WERI-Rb-1 (cell line): ENCODE results near the gene GATC.
A peak's percentile ranks its signal among the peaks of the same experiment; 100 is the strongest.

ENCODE experiments used
- DNase-seq: peaks from one replicate; pipeline ENCODE4 v3.0.0-alpha.2; 2020
- H3K27ac ChIP-seq: fragments of 250-450 bp; sonication (Bioruptor Pico); 2 replicates; pipeline ENCODE4 v1.5.1; 2020; ENCODE audit warnings: mild to moderate bottlenecking, moderate library complexity
- H3K27me3 ChIP-seq: fragments of 250-450 bp; sonication (Bioruptor Pico); 2 replicates; pipeline ENCODE4 v1.5.1; 2021; ENCODE audit warnings: mild to moderate bottlenecking, low read depth, moderate library complexity; ENCODE audit not compliant: insufficient read depth, severe bottlenecking
- H3K36me3 ChIP-seq: fragments of 250-450 bp; sonication (Bioruptor Pico); 2 replicates; pipeline ENCODE4 v1.5.1; 2020; ENCODE audit warnings: mild to moderate bottlenecking, moderate library complexity
- H3K4me3 ChIP-seq: 2 replicates; pipeline ENCODE4 v1.5.1; 2011; ENCODE audit warnings: low read depth, mild to moderate bottlenecking, control low read depth, low read length
- H3K9me3 ChIP-seq: fragments of 250-450 bp; sonication (Bioruptor Pico); 2 replicates; pipeline ENCODE4 v1.5.1; 2021; ENCODE audit warnings: mild to moderate bottlenecking, moderate library complexity; ENCODE audit not compliant: severe bottlenecking
- CTCF ChIP-seq: IDR thresholded peaks from 2 replicates; pipeline ENCODE4 v1.5.1; 2011; ENCODE audit warnings: low read depth, mild to moderate bottlenecking, control low read depth, inconsistent platforms, low read length

GATC gene

GRCh38 chr12:120470150-120470784, 24.0 kb downstream of the GATC start:
- Histone ChIP-seq H3K36me3 (peaks cover 28% of the 10 kb centered on the region), H3K27ac (peak overlapping the region; percentile 91), H3K9me3 (no peaks in the 10 kb centered on the region), H3K4me3 (peak overlapping the region; percentile 71), H3K27me3 (no peaks in the 10 kb centered on the region)
- TF ChIP-seq CTCF = no peak
- DNase-seq = no peak

- Histone ChIP-seq H3K27me3 (no peaks in the 10 kb centered on the region), H3K4me3 (no peak overlapping the region), H3K36me3 (peaks cover 6% of the 10 kb centered on the region), H3K9me3 (no peaks in the 10 kb centered on the region), H3K27ac (no peak overlapping the region)
- TF ChIP-seq CTCF = no peak
- no peak for DNase-seq
Observed at GRCh38 chr12:120472521-120472920, 26.3 kb downstream of the GATC start.

- Histone ChIP-seq H3K36me3 (no peaks in the 10 kb centered on the region), H3K4me3 (no peak overlapping the region), H3K27me3 (no peaks in the 10 kb centered on the region), H3K9me3 (no peaks in the 10 kb centered on the region), H3K27ac (no peak overlapping the region)
- peak; percentile 22 for DNase-seq
- no peak for TF ChIP-seq CTCF
Observed at GRCh38 chr12:120473807-120474615, 27.8 kb downstream of the GATC start.

GRCh38 chr12:120474616-120474960, 28.3 kb downstream of the GATC start:
- H3K36me3 ChIP-seq = no peaks in the 10 kb centered on the region
- no peak overlapping the region for H3K4me3 ChIP-seq
- H3K27ac ChIP-seq = no peak overlapping the region
- TF ChIP-seq CTCF = no peak
- H3K9me3 ChIP-seq = no peaks in the 10 kb centered on the region
- no peaks in the 10 kb centered on the region for H3K27me3 ChIP-seq
- DNase-seq = no peak

GRCh38 chr12:120475643-120476042, 29.4 kb downstream of the GATC start:
- Histone ChIP-seq H3K36me3 (no peaks in the 10 kb centered on the region), H3K4me3 (no peak overlapping the region), H3K27ac (no peak overlapping the region), H3K27me3 (no peaks in the 10 kb centered on the region), H3K9me3 (no peaks in the 10 kb centered on the region)
- no peak for DNase-seq
- TF ChIP-seq CTCF = no peak
